Osteocyte (in vitro differentiated cells): ENCODE measurements around the gene KCNJ3. TPM values are rescaled to one million over a fixed set of nuclear protein-coding genes. Genes with fewer than 3 reads are reported as not detected.

ENCODE experiments used
- DNase-seq: peaks from one replicate; pipeline ENCODE4 v3.0.0; 2021; ENCODE audit warnings: mixed read lengths; ENCODE audit not compliant: unreplicated experiment; ENCODE audit errors: extremely low spot score
- H3K27ac Mint-ChIP-seq: one replicate; pipeline ENCODE4 v1.8.0; 2021; ENCODE audit warnings: mild to moderate bottlenecking, mixed read lengths; ENCODE audit not compliant: unreplicated experiment
- H3K27me3 Mint-ChIP-seq: one replicate; pipeline ENCODE4 v1.8.0; 2021; ENCODE audit warnings: mixed read lengths; ENCODE audit not compliant: unreplicated experiment
- H3K36me3 Mint-ChIP-seq: one replicate; pipeline ENCODE4 v1.8.0; 2021; ENCODE audit warnings: mixed read lengths; ENCODE audit not compliant: unreplicated experiment
- H3K4me1 Mint-ChIP-seq: one replicate; pipeline ENCODE4 v1.8.0; 2021; ENCODE audit warnings: mixed read lengths; ENCODE audit not compliant: unreplicated experiment
- H3K4me3 Mint-ChIP-seq: one replicate; pipeline ENCODE4 v1.8.0; 2021; ENCODE audit warnings: mild to moderate bottlenecking, moderate library complexity, mixed read lengths; ENCODE audit not compliant: unreplicated experiment
- H3K9me3 Mint-ChIP-seq: one replicate; pipeline ENCODE4 v1.8.0; 2021; ENCODE audit warnings: mixed read lengths; ENCODE audit not compliant: unreplicated experiment
- CTCF ChIP-seq: fragments of 200-600 bp; sonication (generic); IDR thresholded peaks from 2 replicates; pipeline ENCODE4 v1.5.0; 2021; ENCODE audit warnings: antibody characterized with exemption, mild to moderate bottlenecking, moderate library complexity
- total RNA-seq: library from RNA; stranded (reverse); gene quantifications from 2 replicates; pipeline ENCODE4 v1.2.1, GENCODE V29; 2021

KCNJ3 gene
- total RNA-seq, 1 donor from 2014 or later = not detected

GRCh38 chr2:154700136-154700535, 1.6 kb downstream of the KCNJ3 start:
- no peaks in the 10 kb centered on the region for H3K36me3 Mint-ChIP-seq
- H3K27me3 Mint-ChIP-seq = peaks cover 49% of the 10 kb centered on the region
- no peak overlapping the region for H3K4me3 Mint-ChIP-seq
- no peak for DNase-seq
- no peaks in the 10 kb centered on the region for H3K9me3 Mint-ChIP-seq
- H3K27ac Mint-ChIP-seq = no peak overlapping the region
- no peak for TF ChIP-seq CTCF
- H3K4me1 Mint-ChIP-seq = peaks cover 10% of the 10 kb centered on the region

- no peak for DNase-seq
- Mint-ChIP-seq H3K36me3 (no peaks in the 10 kb centered on the region), H3K4me1 (no peaks in the 10 kb centered on the region), H3K9me3 (no peaks in the 10 kb centered on the region), H3K27ac (no peak overlapping the region), H3K27me3 (peaks cover 12% of the 10 kb centered on the region), H3K4me3 (no peak overlapping the region)
- no peak for TF ChIP-seq CTCF
Observed at GRCh38 chr2:154704991-154705390, 6.5 kb downstream of the KCNJ3 start.

- no peak for TF ChIP-seq CTCF
- H3K36me3 Mint-ChIP-seq = no peaks in the 10 kb centered on the region
- H3K4me1 Mint-ChIP-seq = no peaks in the 10 kb centered on the region
- no peaks in the 10 kb centered on the region for H3K9me3 Mint-ChIP-seq
- H3K27ac Mint-ChIP-seq = no peak overlapping the region
- DNase-seq = no peak
- peaks cover 5% of the 10 kb centered on the region for H3K27me3 Mint-ChIP-seq
- no peak overlapping the region for H3K4me3 Mint-ChIP-seq
Observed at GRCh38 chr2:154706660-154707059, 8.2 kb downstream of the KCNJ3 start.

GRCh38 chr2:154707994-154708575, 9.6 kb downstream of the KCNJ3 start:
- no peak overlapping the region for H3K4me3 Mint-ChIP-seq
- no peak for TF ChIP-seq CTCF
- no peak for DNase-seq

GRCh38 chr2:154709215-154709614, 10.7 kb downstream of the KCNJ3 start:
- Mint-ChIP-seq H3K27ac (no peak overlapping the region), H3K4me1 (no peaks in the 10 kb centered on the region), H3K36me3 (no peaks in the 10 kb centered on the region), H3K9me3 (no peaks in the 10 kb centered on the region), H3K4me3 (no peak overlapping the region), H3K27me3 (no peaks in the 10 kb centered on the region)
- no peak for TF ChIP-seq CTCF
- no peak for DNase-seq

More at GRCh38 chr2:154707994-154708575, 9.6 kb downstream of the KCNJ3 start:
- no peaks in the 10 kb centered on the region for H3K27me3 Mint-ChIP-seq
- H3K9me3 Mint-ChIP-seq = no peaks in the 10 kb centered on the region
- no peaks in the 10 kb centered on the region for H3K36me3 Mint-ChIP-seq
- no peak overlapping the region for H3K27ac Mint-ChIP-seq
- H3K4me1 Mint-ChIP-seq = no peaks in the 10 kb centered on the region
